GM23338 (cell line): Measurements from ENCODE around the gene SLC36A1. TPM values are rescaled to one million over a fixed set of nuclear protein-coding genes. Genes with fewer than 3 reads are reported as not detected.

Experiments
- ATAC-seq: fragments of 200-7000 bp; cut with Tn5 transposase; 3 replicates; pipeline ENCODE4 v1.9.1; 2020
- DNase-seq: peaks from one replicate; pipeline ENCODE4 v3.0.0-alpha.2; 2015; ENCODE audit warnings: low spot score
- H2AFZ ChIP-seq: fragments of 200-600 bp; sonication (generic); 2 replicates; pipeline ENCODE4 v1.8.0; 2016; ENCODE audit warnings: antibody characterized with exemption, mild to moderate bottlenecking, moderate library complexity
- H3F3A ChIP-seq: fragments of 200-600 bp; sonication (generic); replicated peaks from 2 replicates; pipeline ENCODE4 v1.8.0; 2017; ENCODE audit warnings: antibody characterized with exemption, mixed run types, low read depth
- H3K27ac ChIP-seq: fragments of 200-600 bp; sonication (generic); 2 replicates; pipeline ENCODE4 v1.6.1; 2016; ENCODE audit warnings: low read depth
- H3K27me3 ChIP-seq: fragments of 200-600 bp; sonication (generic); 2 replicates; pipeline ENCODE4 v1.8.0; 2016; ENCODE audit warnings: mild to moderate bottlenecking, mixed run types, moderate library complexity; ENCODE audit not compliant: insufficient read depth
- H3K36me3 ChIP-seq: fragments of 200-600 bp; sonication (generic); 2 replicates; pipeline ENCODE4 v1.8.0; 2016; ENCODE audit warnings: mild to moderate bottlenecking; ENCODE audit not compliant: insufficient read depth
- H3K4me1 ChIP-seq: fragments of 200-600 bp; sonication (generic); 2 replicates; pipeline ENCODE4 v1.8.0; 2016; ENCODE audit warnings: mild to moderate bottlenecking, moderate library complexity; ENCODE audit not compliant: insufficient read depth
- H3K4me2 ChIP-seq: fragments of 200-600 bp; sonication (generic); 2 replicates; pipeline ENCODE4 v1.7.1; 2017; ENCODE audit warnings: mixed run types
- H3K4me3 ChIP-seq: fragments of 200-600 bp; sonication (generic); 2 replicates; pipeline ENCODE4 v1.6.1; 2016; ENCODE audit warnings: mixed run types
- H3K79me2 ChIP-seq: fragments of 200-600 bp; sonication (generic); replicated peaks from 2 replicates; pipeline ENCODE4 v1.8.0; 2017; ENCODE audit warnings: mild to moderate bottlenecking; ENCODE audit not compliant: insufficient read depth
- H3K9me2 ChIP-seq: fragments of 200-600 bp; sonication (generic); 2 replicates; pipeline ENCODE4 v1.8.0; 2017; ENCODE audit not compliant: insufficient read depth
- H4K20me1 ChIP-seq: fragments of 200-600 bp; sonication (generic); replicated peaks from 2 replicates; pipeline ENCODE4 v1.8.0; 2017; ENCODE audit warnings: mild to moderate bottlenecking; ENCODE audit not compliant: insufficient read depth
- H3K27ac Mint-ChIP-seq: 2 replicates; pipeline ENCODE4 v1.8.0; 2020; ENCODE audit warnings: inconsistent platforms, mild to moderate bottlenecking, moderate library complexity, mixed read lengths
- H3K27me3 Mint-ChIP-seq: 3 replicates; pipeline ENCODE4 v1.8.0; 2022; ENCODE audit warnings: low read depth, mild to moderate bottlenecking, moderate library complexity, mixed read lengths, inconsistent platforms; ENCODE audit not compliant: insufficient read depth, poor library complexity
- H3K36me3 Mint-ChIP-seq: 3 replicates; pipeline ENCODE4 v1.8.0; 2021; ENCODE audit warnings: low read depth, mild to moderate bottlenecking, inconsistent platforms, moderate library complexity, mixed read lengths
- H3K4me1 Mint-ChIP-seq: 3 replicates; pipeline ENCODE4 v1.8.0; 2020; ENCODE audit warnings: mild to moderate bottlenecking, inconsistent platforms, mixed read lengths
- H3K4me3 Mint-ChIP-seq: 3 replicates; pipeline ENCODE4 v1.8.0; 2021; ENCODE audit warnings: moderate library complexity, mild to moderate bottlenecking, inconsistent platforms, mixed read lengths
- H3K9me3 Mint-ChIP-seq: 3 replicates; pipeline ENCODE4 v1.8.0; 2020; ENCODE audit warnings: moderate library complexity, mild to moderate bottlenecking, inconsistent platforms, mixed read lengths
- CREB1 ChIP-seq: fragments of 250-450 bp; sonication (Bioruptor Pico); IDR thresholded peaks from 2 replicates; pipeline ENCODE4 v1.5.0; 2020; ENCODE audit warnings: low read depth, mild to moderate bottlenecking, moderate library complexity
- EZH2phosphoT487 ChIP-seq: fragments of 200-600 bp; sonication (generic); IDR thresholded peaks from one replicate; pipeline ENCODE4 v1.8.1; 2018; ENCODE audit warnings: antibody characterized with exemption; ENCODE audit not compliant: unreplicated experiment
- STAT1 ChIP-seq: IDR thresholded peaks from one replicate; pipeline ENCODE4 v1.6.1; 2016; ENCODE audit warnings: antibody characterized with exemption; ENCODE audit not compliant: unreplicated experiment
- ZNF114 ChIP-seq: fragments of 250-450 bp; sonication (Bioruptor Pico); IDR thresholded peaks from 2 replicates; pipeline ENCODE4 v1.5.0; 2020; ENCODE audit warnings: mild to moderate bottlenecking, moderate library complexity
- ZNF331 ChIP-seq: fragments of 250-450 bp; sonication (Bioruptor Pico); IDR thresholded peaks from 2 replicates; pipeline ENCODE4 v1.5.0; 2020; ENCODE audit warnings: low read depth, mild to moderate bottlenecking, moderate library complexity
- polyA plus RNA-seq: library from polyadenylated mRNA; unstranded; fragments of >200 nt; fragmentation: Nextera tagmentation; extraction: Ambion mirVana; gene quantifications from 2 replicates; pipeline ENCODE4 v1.2.1, GENCODE V29; 2016
- total RNA-seq: library from RNA; depleted of rRNA; stranded (reverse); fragments of >200 nt; shearing (Covaris generic); gene quantifications from 2 replicates; pipeline ENCODE4 v1.2.3, GENCODE V29; 2014
- TF ChIP-seq, protein P1 (sequence below): fragments of 250-450 bp; sonication (Bioruptor Pico); IDR thresholded peaks from 2 replicates; pipeline ENCODE4 v1.5.0; 2020; ENCODE audit warnings: mild to moderate bottlenecking, moderate library complexity
- TF ChIP-seq, protein P2 (sequence below): IDR thresholded peaks from one replicate; pipeline ENCODE4 v1.6.1; 2018; ENCODE audit warnings: antibody characterized with exemption; ENCODE audit not compliant: unreplicated experiment
- TF ChIP-seq, protein P3 (sequence below): IDR thresholded peaks from 2 replicates; pipeline ENCODE4 v1.6.1; 2016; ENCODE audit warnings: antibody characterized with exemption

Gene SLC36A1
- total and polyA plus RNA-seq, 2 experiments from 2014 or later: 5.2 to 10.4 TPM

DNA sequence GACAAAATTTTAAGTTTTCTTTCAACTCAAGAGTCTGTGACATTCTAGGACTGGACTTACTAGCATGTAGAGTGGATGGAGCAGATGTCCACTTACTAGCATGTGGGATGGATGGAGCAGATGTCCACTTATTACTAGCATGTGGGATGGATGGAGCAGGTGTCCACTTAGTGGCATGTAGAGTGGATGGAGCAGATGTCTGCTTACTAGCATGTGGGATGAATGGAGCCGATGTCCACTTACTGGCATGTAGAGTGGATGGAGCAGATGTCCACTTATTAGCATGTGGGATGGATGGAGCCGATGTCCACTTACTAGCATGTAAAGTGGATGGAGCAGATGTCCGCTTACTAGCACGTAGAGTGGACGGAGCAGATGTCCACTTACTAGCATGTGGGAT lies 2.4 kb downstream of the SLC36A1 start (continued):
- TF ChIP-seq, protein P1, sequence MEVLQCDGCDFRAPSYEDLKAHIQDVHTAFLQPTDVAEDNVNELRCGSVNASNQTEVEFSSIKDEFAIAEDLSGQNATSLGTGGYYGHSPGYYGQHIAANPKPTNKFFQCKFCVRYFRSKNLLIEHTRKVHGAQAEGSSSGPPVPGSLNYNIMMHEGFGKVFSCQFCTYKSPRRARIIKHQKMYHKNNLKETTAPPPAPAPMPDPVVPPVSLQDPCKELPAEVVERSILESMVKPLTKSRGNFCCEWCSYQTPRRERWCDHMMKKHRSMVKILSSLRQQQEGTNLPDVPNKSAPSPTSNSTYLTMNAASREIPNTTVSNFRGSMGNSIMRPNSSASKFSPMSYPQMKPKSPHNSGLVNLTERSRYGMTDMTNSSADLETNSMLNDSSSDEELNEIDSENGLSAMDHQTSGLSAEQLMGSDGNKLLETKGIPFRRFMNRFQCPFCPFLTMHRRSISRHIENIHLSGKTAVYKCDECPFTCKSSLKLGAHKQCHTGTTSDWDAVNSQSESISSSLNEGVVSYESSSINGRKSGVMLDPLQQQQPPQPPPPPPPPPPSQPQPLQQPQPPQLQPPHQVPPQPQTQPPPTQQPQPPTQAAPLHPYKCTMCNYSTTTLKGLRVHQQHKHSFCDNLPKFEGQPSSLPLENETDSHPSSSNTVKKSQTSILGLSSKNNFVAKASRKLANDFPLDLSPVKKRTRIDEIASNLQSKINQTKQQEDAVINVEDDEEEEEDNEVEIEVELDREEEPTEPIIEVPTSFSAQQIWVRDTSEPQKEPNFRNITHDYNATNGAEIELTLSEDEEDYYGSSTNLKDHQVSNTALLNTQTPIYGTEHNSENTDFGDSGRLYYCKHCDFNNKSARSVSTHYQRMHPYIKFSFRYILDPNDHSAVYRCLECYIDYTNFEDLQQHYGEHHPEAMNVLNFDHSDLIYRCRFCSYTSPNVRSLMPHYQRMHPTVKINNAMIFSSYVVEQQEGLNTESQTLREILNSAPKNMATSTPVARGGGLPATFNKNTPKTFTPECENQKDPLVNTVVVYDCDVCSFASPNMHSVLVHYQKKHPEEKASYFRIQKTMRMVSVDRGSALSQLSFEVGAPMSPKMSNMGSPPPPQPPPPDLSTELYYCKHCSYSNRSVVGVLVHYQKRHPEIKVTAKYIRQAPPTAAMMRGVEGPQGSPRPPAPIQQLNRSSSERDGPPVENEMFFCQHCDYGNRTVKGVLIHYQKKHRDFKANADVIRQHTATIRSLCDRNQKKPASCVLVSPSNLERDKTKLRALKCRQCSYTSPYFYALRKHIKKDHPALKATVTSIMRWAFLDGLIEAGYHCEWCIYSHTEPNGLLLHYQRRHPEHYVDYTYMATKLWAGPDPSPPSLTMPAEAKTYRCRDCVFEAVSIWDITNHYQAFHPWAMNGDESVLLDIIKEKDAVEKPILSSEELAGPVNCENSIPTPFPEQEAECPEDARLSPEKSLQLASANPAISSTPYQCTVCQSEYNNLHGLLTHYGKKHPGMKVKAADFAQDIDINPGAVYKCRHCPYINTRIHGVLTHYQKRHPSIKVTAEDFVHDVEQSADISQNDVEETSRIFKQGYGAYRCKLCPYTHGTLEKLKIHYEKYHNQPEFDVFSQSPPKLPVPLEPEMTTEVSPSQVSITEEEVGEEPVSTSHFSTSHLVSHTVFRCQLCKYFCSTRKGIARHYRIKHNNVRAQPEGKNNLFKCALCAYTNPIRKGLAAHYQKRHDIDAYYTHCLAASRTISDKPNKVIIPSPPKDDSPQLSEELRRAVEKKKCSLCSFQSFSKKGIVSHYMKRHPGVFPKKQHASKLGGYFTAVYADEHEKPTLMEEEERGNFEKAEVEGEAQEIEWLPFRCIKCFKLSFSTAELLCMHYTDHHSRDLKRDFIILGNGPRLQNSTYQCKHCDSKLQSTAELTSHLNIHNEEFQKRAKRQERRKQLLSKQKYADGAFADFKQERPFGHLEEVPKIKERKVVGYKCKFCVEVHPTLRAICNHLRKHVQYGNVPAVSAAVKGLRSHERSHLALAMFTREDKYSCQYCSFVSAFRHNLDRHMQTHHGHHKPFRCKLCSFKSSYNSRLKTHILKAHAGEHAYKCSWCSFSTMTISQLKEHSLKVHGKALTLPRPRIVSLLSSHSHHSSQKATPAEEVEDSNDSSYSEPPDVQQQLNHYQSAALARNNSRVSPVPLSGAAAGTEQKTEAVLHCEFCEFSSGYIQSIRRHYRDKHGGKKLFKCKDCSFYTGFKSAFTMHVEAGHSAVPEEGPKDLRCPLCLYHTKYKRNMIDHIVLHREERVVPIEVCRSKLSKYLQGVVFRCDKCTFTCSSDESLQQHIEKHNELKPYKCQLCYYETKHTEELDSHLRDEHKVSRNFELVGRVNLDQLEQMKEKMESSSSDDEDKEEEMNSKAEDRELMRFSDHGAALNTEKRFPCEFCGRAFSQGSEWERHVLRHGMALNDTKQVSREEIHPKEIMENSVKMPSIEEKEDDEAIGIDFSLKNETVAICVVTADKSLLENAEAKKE (CRISPR knock-in tag): no peak

DNA sequence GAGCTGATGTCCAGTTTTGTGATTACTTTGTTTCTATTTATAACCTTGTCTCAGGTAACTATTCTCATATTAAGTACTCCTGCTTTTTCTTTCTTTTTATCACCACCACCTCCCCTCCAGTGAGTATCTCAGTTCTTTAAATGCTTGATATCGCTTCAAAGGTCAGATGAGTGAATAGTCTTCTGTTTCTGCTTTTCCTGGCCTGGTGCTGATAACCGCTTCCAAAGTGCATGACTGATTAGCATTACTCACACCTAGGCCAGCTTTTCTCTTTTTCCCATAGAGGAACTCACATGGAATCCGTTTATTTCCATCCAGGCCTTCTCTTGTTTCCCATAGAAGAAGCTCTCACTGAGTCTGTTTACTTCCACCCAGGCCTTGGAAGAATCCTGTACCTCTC lies 3.2 kb downstream of the SLC36A1 start:
- Histone ChIP-seq H3K27ac (no peak overlapping the region), H3K4me2 (no peak overlapping the region), H3K4me3 (no peak overlapping the region), H3F3A (0 out of 2 replicates have a peak, but pooled peaks cover 3% of the 10 kb centered on the region), H3K36me3 (no peaks in the 10 kb centered on the region), H3K9me2 (no peaks in the 10 kb centered on the region), H4K20me1 (no peaks in the 10 kb centered on the region), H3K4me1 (peaks cover 25% of the 10 kb centered on the region), H2AFZ (no peak overlapping the region), H3K79me2 (peaks cover 8% of the 10 kb centered on the region; the same call in 1 of the 2 replicates), H3K27me3 (no peaks in the 10 kb centered on the region)
- H3K4me3 Mint-ChIP-seq: no peak overlapping the region
- H3K9me3 Mint-ChIP-seq: no peaks in the 10 kb centered on the region; the same call in 2 of the 3 replicates
- ATAC-seq (no peak), DNase-seq (no peak)
- H3K36me3 Mint-ChIP-seq: no peaks in the 10 kb centered on the region
- no peak overlapping the region for H3K27ac Mint-ChIP-seq
- H3K4me1 Mint-ChIP-seq: peaks cover 26% of the 10 kb centered on the region
- peaks cover 13% of the 10 kb centered on the region for H3K27me3 Mint-ChIP-seq
- no peak for TF ChIP-seq ZNF331
- no peak for TF ChIP-seq ZNF114 (CRISPR knock-in tag)
- TF ChIP-seq CREB1 (CRISPR knock-in tag): no peak
- TF ChIP-seq, protein P2, sequence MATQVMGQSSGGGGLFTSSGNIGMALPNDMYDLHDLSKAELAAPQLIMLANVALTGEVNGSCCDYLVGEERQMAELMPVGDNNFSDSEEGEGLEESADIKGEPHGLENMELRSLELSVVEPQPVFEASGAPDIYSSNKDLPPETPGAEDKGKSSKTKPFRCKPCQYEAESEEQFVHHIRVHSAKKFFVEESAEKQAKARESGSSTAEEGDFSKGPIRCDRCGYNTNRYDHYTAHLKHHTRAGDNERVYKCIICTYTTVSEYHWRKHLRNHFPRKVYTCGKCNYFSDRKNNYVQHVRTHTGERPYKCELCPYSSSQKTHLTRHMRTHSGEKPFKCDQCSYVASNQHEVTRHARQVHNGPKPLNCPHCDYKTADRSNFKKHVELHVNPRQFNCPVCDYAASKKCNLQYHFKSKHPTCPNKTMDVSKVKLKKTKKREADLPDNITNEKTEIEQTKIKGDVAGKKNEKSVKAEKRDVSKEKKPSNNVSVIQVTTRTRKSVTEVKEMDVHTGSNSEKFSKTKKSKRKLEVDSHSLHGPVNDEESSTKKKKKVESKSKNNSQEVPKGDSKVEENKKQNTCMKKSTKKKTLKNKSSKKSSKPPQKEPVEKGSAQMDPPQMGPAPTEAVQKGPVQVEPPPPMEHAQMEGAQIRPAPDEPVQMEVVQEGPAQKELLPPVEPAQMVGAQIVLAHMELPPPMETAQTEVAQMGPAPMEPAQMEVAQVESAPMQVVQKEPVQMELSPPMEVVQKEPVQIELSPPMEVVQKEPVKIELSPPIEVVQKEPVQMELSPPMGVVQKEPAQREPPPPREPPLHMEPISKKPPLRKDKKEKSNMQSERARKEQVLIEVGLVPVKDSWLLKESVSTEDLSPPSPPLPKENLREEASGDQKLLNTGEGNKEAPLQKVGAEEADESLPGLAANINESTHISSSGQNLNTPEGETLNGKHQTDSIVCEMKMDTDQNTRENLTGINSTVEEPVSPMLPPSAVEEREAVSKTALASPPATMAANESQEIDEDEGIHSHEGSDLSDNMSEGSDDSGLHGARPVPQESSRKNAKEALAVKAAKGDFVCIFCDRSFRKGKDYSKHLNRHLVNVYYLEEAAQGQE: no peak
- TF ChIP-seq, protein P3, sequence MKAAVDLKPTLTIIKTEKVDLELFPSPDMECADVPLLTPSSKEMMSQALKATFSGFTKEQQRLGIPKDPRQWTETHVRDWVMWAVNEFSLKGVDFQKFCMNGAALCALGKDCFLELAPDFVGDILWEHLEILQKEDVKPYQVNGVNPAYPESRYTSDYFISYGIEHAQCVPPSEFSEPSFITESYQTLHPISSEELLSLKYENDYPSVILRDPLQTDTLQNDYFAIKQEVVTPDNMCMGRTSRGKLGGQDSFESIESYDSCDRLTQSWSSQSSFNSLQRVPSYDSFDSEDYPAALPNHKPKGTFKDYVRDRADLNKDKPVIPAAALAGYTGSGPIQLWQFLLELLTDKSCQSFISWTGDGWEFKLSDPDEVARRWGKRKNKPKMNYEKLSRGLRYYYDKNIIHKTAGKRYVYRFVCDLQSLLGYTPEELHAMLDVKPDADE: no peak
- TF ChIP-seq STAT1: no peak
- no peak for TF ChIP-seq EZH2phosphoT487
